GM12878 (cell line): ENCODE data around the gene DIAPH3. TPM values are rescaled to one million over a fixed set of nuclear protein-coding genes. Genes with fewer than 3 reads are reported as not detected.

Source experiments
- ATAC-seq: fragments of 200-7000 bp; cut with Tn5 transposase; 3 replicates; pipeline ENCODE4 v1.9.1; 2020; ENCODE audit warnings: mild to moderate bottlenecking, moderate library complexity
- BruUV-seq: library from RNA; stranded (reverse); fragments of 400-500 nt; replicated peaks from 2 replicates; lab custom pipeline; 2021; lab: Mats Ljungman, UMichigan
- CTCF ChIA-PET: fragments of 300-600 bp; sonication (Branson Sonifier 250); formaldehyde crosslinking; extraction: SDS; loops from one replicate; lab custom pipeline; 2021; ENCODE audit warnings: inconsistent platforms; lab: Yijun Ruan, JAX
- POLR2A ChIA-PET: fragments of 350-600 bp; formaldehyde crosslinking; extraction: SDS; loops from one replicate; lab custom pipeline; 2021; ENCODE audit warnings: inconsistent platforms; lab: Charles Lee
- RAD21 ChIA-PET: fragments of 300-600 bp; sonication (Branson Sonifier 250); formaldehyde crosslinking; loops from one replicate; lab custom pipeline; 2023; ENCODE audit warnings: antibody characterized with exemption; ENCODE audit not compliant: unreplicated experiment; lab: Charles Lee
- SMC1A ChIA-PET: fragments of 300-600 bp; sonication (Branson Sonifier 250); formaldehyde crosslinking; loops from one replicate; lab custom pipeline; 2023; ENCODE audit not compliant: unreplicated experiment, uncharacterized antibody; lab: Charles Lee
- DNase-seq: peaks from one replicate; pipeline ENCODE4 v3.0.0-alpha.2; 2011; ENCODE audit warnings: low read depth, low spot score
- FAIRE-seq: peaks from 3 replicates; lab custom pipeline; 2011; peaks lifted over from hg19 to GRCh38; lab: Jason Lieb, UNC
- H2AFZ ChIP-seq: 2 replicates; pipeline ENCODE4 v1.6.0; 2011; ENCODE audit warnings: low read depth, low read length, control low read depth; ENCODE audit not compliant: control insufficient read depth
- H3K27ac ChIP-seq: 2 replicates; pipeline ENCODE4 v1.5.1; 2011; ENCODE audit warnings: control low read depth; ENCODE audit not compliant: control insufficient read depth, insufficient read depth
- H3K27me3 ChIP-seq, 2 experiments: replicated peaks in 1 of 2; 2 replicates each; pipeline versions ENCODE4 v1.6.0 to v1.6.1; 2011; ENCODE audit warnings: low read length in 1 of 2; ENCODE audit not compliant: control insufficient read depth in 2 of 2, insufficient read depth in 2 of 2
- H3K36me3 ChIP-seq, 2 experiments: 2 replicates each; pipeline ENCODE4 v1.5.1; 2011; ENCODE audit warnings: low read length in 1 of 2; ENCODE audit not compliant: control insufficient read depth in 2 of 2, insufficient read depth in 2 of 2
- H3K4me1 ChIP-seq: 2 replicates; pipeline ENCODE4 v1.6.1; 2011; ENCODE audit warnings: mild to moderate bottlenecking, low read length, moderate library complexity, mixed read lengths; ENCODE audit not compliant: control insufficient read depth, insufficient read depth
- H3K4me2 ChIP-seq: 2 replicates; pipeline ENCODE4 v1.6.0; 2011; ENCODE audit warnings: control low read depth; ENCODE audit not compliant: control insufficient read depth, insufficient read depth
- H3K4me3 ChIP-seq: fragments of 200-600 bp; sonication (generic); 2 replicates; pipeline ENCODE4 v1.5.1; 2016
- H3K79me2 ChIP-seq: 2 replicates; pipeline ENCODE4 v1.6.0; 2011; ENCODE audit warnings: low read length; ENCODE audit not compliant: control insufficient read depth, insufficient read depth
- H3K9ac ChIP-seq: 2 replicates; pipeline ENCODE4 v1.8.0; 2011; ENCODE audit warnings: low read length, control low read depth, mixed read lengths; ENCODE audit not compliant: control insufficient read depth, insufficient read depth
- H3K9me3 ChIP-seq: replicated peaks from 3 replicates; pipeline ENCODE4 v1.5.1; 2011; ENCODE audit warnings: mild to moderate bottlenecking, low read length; ENCODE audit not compliant: control insufficient read depth, insufficient read depth
- H4K20me1 ChIP-seq: 2 replicates; pipeline ENCODE4 v1.6.0; 2011; ENCODE audit not compliant: control insufficient read depth, insufficient read depth
- BCL11A ChIP-seq: IDR thresholded peaks from 2 replicates; pipeline ENCODE4 v1.6.1; 2011; ENCODE audit warnings: low read depth, low read length
- CHD1 ChIP-seq: IDR thresholded peaks from 2 replicates; pipeline ENCODE4 v1.6.1; 2012; ENCODE audit warnings: low read depth, low read length, improper control_type of control experiment
- CREB1 ChIP-seq: IDR thresholded peaks from 2 replicates; pipeline ENCODE4 v1.6.1; 2012; ENCODE audit warnings: low read depth, mild to moderate bottlenecking, inconsistent platforms
- EGR1 ChIP-seq, 2 experiments: IDR thresholded peaks; 1 replicate in 1 of 2; 2 replicates in 1 of 2; pipeline ENCODE4 v1.6.1; 2011 to 2012; ENCODE audit warnings: low read depth in 2 of 2, low read length in 2 of 2, borderline replicate concordance in 1 of 2, mild to moderate bottlenecking in 1 of 2, moderate library complexity in 1 of 2
- HDAC6 ChIP-seq: fragments of 200-600 bp; sonication (generic); IDR thresholded peaks from one replicate; pipeline ENCODE4 v1.8.0; 2017; ENCODE audit warnings: antibody characterized with exemption; ENCODE audit not compliant: unreplicated experiment
- RCOR1 ChIP-seq: conservative IDR thresholded peaks from 2 replicates; pipeline ENCODE4 v1.6.1; 2012; ENCODE audit warnings: low read depth, low read length, improper control_type of control experiment
- SRF ChIP-seq, 2 experiments: IDR thresholded peaks; 2 replicates each; pipeline ENCODE4 v1.6.1; 2011; ENCODE audit warnings: low read depth in 2 of 2, low read length in 2 of 2, mild to moderate bottlenecking in 1 of 2, moderate library complexity in 1 of 2
- ZZZ3 ChIP-seq: IDR thresholded peaks from 2 replicates; pipeline ENCODE4 v1.6.1; 2011; ENCODE audit warnings: low read depth; ENCODE audit not compliant: control insufficient read depth, insufficient read length
- WGBS: methylation state at CpG from one replicate; pipeline ENCODE4 v1.1.6; 2016; ENCODE audit warnings: low lambda C conversion rate; ENCODE audit not compliant: insufficient replicate concordance, insufficient coverage; ENCODE audit errors: missing lambda C conversion rate; 5-methylcytosine and 5-hydroxymethylcytosine counted together
- in situ Hi-C: fragments of 300-500 bp; cut with MboI; formaldehyde crosslinking; loops from 9 replicates; pipeline ENCODE4 v1.14.3; 2018; ENCODE audit warnings: mixed read lengths
- intact Hi-C: fragments of 100-400 bp; cut with micrococcal nuclease; formaldehyde crosslinking; loops from one replicate; pipeline ENCODE4 v1.14.2; 2022; ENCODE audit not compliant: unreplicated experiment
- polyA plus RNA-seq, 11 experiments: library from polyadenylated mRNA; depleted of rRNA in 4 of 11; unstranded in 6 of 11; stranded (reverse) in 5 of 11; fragments of >200 nt; fragmentation: Nextera tagmentation in 4 of 11; fragmentation: Illumina TruSeq in 1 of 11; extraction: Ambion mirVana in 4 of 11; extraction: Trizol in 1 of 11; gene quantifications; 1 replicate in 1 of 11; 2 replicates in 10 of 11; pipeline versions ENCODE4 v1.2.1 to v1.2.3, GENCODE V29; 2011 to 2016; ENCODE audit warnings: inconsistent platforms in 2 of 11, missing spikeins in 2 of 11, low read depth in 1 of 11
- total RNA-seq, 4 experiments: library from RNA; depleted of rRNA in 3 of 4; stranded (reverse); fragments of >200 nt in 3 of 4; fragmentation: Illumina TruSeq in 1 of 4; extraction: Trizol in 1 of 4; gene quantifications; 2 replicates each; pipeline versions ENCODE4 v1.2.1 to v1.2.3, GENCODE V29; 2013 to 2021
- TF ChIP-seq, protein P1 (sequence below): fragments of 450-650 bp; formaldehyde crosslinking; IDR thresholded peaks from 2 replicates; pipeline ENCODE4 v1.5.0; 2022; ENCODE audit warnings: mild to moderate bottlenecking, missing genetic modification characterization
- TF ChIP-seq, protein P2 (sequence below): IDR thresholded peaks from 2 replicates; pipeline ENCODE4 v1.6.1; 2011; ENCODE audit warnings: borderline replicate concordance, low read depth, mild to moderate bottlenecking, moderate library complexity, mixed read lengths, low read length; ENCODE audit not compliant: insufficient read depth; ENCODE audit errors: extremely low read length
- TF ChIP-seq, protein P3 (sequence below): fragments of 450-650 bp; IDR thresholded peaks from 2 replicates; pipeline ENCODE4 v1.6.1; 2017; ENCODE audit warnings: mild to moderate bottlenecking, moderate library complexity

DIAPH3 gene
- total and polyA plus RNA-seq, 10 of the 15 experiments (the other 5 are each of a cell fraction or from before 2014, with no cell fraction given): 10.1 to 25.2 (median 15.4) TPM

DNA sequence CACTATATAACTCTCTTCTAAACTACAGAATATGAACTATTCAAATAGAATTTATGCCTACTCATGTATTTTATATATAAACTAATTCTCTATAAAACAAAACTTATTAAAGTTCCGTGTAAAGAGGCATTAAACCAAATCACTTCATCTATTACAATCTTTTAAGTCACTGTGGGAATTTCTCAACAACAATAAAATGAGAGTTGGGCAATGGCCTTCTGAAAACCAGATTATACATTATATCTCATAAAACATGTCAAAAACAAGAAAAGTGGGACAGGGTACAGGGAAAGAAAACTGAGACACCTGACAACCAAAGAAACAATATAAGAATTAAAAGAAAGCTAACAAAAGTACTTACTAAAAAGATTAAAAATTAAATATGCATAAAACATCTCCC, 145.2 kb downstream of the DIAPH3 start:
- H3K9ac ChIP-seq: no peak overlapping the region
- DNase-seq (no peak), FAIRE-seq (no peak), ATAC-seq (no peak)
- POLR2A ChIA-PET: no interaction called here
- H3K79me2 ChIP-seq: no peaks in the 10 kb centered on the region
- no peak overlapping the region for H3K4me3 ChIP-seq
- RAD21 ChIA-PET: no interaction called here
- BruUV-seq: no TSS peak
- peak overlapping the region; percentile 23 for H2AFZ ChIP-seq
- CTCF ChIA-PET: no interaction called here
- peaks cover 16% of the 10 kb centered on the region for H3K4me1 ChIP-seq
- no peak for TF ChIP-seq BCL11A
- TF ChIP-seq RCOR1: no peak
- no peak for TF ChIP-seq ZZZ3
- no peak for TF ChIP-seq EGR1 (IDR thresholded peaks at IDR 0.05; ENCODE audit: borderline replicate concordance in 1 of 2, low read depth in 2 of 2, low read length in 2 of 2)
- no peak for TF ChIP-seq SRF (IDR thresholded peaks at IDR 0.05; ENCODE audit: low read depth in 2 of 2, low read length in 2 of 2)
- no peak for TF ChIP-seq HDAC6
- TF ChIP-seq, protein P1, sequence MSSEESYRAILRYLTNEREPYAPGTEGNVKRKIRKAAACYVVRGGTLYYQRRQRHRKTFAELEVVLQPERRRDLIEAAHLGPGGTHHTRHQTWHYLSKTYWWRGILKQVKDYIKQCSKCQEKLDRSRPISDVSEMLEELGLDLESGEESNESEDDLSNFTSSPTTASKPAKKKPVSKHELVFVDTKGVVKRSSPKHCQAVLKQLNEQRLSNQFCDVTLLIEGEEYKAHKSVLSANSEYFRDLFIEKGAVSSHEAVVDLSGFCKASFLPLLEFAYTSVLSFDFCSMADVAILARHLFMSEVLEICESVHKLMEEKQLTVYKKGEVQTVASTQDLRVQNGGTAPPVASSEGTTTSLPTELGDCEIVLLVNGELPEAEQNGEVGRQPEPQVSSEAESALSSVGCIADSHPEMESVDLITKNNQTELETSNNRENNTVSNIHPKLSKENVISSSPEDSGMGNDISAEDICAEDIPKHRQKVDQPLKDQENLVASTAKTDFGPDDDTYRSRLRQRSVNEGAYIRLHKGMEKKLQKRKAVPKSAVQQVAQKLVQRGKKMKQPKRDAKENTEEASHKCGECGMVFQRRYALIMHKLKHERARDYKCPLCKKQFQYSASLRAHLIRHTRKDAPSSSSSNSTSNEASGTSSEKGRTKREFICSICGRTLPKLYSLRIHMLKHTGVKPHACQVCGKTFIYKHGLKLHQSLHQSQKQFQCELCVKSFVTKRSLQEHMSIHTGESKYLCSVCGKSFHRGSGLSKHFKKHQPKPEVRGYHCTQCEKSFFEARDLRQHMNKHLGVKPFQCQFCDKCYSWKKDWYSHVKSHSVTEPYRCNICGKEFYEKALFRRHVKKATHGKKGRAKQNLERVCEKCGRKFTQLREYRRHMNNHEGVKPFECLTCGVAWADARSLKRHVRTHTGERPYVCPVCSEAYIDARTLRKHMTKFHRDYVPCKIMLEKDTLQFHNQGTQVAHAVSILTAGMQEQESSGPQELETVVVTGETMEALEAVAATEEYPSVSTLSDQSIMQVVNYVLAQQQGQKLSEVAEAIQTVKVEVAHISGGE (CRISPR knock-in tag): no peak
- TF ChIP-seq CHD1: no peak
- TF ChIP-seq, protein P2, sequence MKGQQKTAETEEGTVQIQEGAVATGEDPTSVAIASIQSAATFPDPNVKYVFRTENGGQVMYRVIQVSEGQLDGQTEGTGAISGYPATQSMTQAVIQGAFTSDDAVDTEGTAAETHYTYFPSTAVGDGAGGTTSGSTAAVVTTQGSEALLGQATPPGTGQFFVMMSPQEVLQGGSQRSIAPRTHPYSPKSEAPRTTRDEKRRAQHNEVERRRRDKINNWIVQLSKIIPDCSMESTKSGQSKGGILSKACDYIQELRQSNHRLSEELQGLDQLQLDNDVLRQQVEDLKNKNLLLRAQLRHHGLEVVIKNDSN: no peak
- TF ChIP-seq, protein P3, sequence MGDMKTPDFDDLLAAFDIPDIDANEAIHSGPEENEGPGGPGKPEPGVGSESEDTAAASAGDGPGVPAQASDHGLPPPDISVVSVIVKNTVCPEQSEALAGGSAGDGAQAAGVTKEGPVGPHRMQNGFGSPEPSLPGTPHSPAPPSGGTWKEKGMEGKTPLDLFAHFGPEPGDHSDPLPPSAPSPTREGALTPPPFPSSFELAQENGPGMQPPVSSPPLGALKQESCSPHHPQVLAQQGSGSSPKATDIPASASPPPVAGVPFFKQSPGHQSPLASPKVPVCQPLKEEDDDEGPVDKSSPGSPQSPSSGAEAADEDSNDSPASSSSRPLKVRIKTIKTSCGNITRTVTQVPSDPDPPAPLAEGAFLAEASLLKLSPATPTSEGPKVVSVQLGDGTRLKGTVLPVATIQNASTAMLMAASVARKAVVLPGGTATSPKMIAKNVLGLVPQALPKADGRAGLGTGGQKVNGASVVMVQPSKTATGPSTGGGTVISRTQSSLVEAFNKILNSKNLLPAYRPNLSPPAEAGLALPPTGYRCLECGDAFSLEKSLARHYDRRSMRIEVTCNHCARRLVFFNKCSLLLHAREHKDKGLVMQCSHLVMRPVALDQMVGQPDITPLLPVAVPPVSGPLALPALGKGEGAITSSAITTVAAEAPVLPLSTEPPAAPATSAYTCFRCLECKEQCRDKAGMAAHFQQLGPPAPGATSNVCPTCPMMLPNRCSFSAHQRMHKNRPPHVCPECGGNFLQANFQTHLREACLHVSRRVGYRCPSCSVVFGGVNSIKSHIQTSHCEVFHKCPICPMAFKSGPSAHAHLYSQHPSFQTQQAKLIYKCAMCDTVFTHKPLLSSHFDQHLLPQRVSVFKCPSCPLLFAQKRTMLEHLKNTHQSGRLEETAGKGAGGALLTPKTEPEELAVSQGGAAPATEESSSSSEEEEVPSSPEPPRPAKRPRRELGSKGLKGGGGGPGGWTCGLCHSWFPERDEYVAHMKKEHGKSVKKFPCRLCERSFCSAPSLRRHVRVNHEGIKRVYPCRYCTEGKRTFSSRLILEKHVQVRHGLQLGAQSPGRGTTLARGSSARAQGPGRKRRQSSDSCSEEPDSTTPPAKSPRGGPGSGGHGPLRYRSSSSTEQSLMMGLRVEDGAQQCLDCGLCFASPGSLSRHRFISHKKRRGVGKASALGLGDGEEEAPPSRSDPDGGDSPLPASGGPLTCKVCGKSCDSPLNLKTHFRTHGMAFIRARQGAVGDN: no peak
- no peak for TF ChIP-seq CREB1
- intact Hi-C loops (no loop called here), in situ Hi-C loops (no loop called here)
- H3K4me2 ChIP-seq: no peak overlapping the region
- WGBS: 100% methylated on average over 1 of the region's 1 CpG
- no peaks in the 10 kb centered on the region for H4K20me1 ChIP-seq
- H3K9me3 ChIP-seq: no peaks in the 10 kb centered on the region
- H3K36me3 ChIP-seq: no peaks in the 10 kb centered on the region; a peak in 1 of 4 replicates
- no peaks in the 10 kb centered on the region for H3K27me3 ChIP-seq
- SMC1A ChIA-PET: interaction anchor here (0.7 to 1.0 kb wide), 2 partner anchors 11 to 146 kb away, joined by 3 read pairs; no protein-coding TSS in a partner anchor
- no peak overlapping the region for H3K27ac ChIP-seq
